ENCODE data around the gene TRMT1L.

The TRMT1L gene

GRCh38 chr1:185162491-185162890 is 5.7 kb upstream of the TRMT1L start:
- Histone ChIP-seq H3K4me3 (no peak overlapping the region), H3K27ac (no peak overlapping the region)
- no peak for DNase-seq (ENCODE audit: low spot score)
- no peak for TF ChIP-seq CTCF (IDR thresholded peaks at IDR 0.05)

DNA sequence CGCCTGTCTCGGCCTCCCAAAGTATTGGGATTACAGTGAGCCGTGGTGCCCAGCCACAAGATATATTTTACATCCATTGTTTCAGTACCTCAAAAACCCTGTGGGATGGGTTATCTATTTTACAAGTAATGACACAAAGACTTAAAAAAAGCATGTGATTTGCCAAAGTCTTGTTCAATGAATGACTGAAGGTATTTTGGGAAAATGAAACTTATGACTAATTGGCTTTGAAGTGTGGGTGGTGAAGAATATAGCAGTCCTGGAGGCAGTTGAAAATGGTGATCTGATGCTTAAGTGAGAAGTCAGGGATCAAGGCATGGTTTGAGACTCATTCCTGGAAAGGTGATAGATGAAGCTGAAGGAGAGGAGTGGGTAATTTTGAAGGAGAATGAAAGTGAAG is 3.2 kb upstream of the TRMT1L start:
- no peak for DNase-seq (ENCODE audit: low spot score)
- Histone ChIP-seq H3K4me3 (no peak overlapping the region), H3K27ac (no peak overlapping the region)
- no peak for TF ChIP-seq CTCF (IDR thresholded peaks at IDR 0.05)

- Histone ChIP-seq H3K27ac (no peak overlapping the region), H3K4me3 (peak overlapping the region; percentile 85)
- no peak for DNase-seq (ENCODE audit: low spot score)
- no peak for TF ChIP-seq CTCF (IDR thresholded peaks at IDR 0.05)
Observed at GRCh38 chr1:185158800-185159199, 2.0 kb upstream of the TRMT1L start.

- peak overlapping the region; percentile 85 for H3K4me3 ChIP-seq
- no peak for DNase-seq (ENCODE audit: low spot score)
- TF ChIP-seq CTCF (IDR thresholded peaks at IDR 0.05): no peak
- H3K27ac ChIP-seq: peak overlapping the region; percentile 96 to 98
Observed at GRCh38 chr1:185157599-185158412, 1.1 kb upstream of the TRMT1L start.

DNA sequence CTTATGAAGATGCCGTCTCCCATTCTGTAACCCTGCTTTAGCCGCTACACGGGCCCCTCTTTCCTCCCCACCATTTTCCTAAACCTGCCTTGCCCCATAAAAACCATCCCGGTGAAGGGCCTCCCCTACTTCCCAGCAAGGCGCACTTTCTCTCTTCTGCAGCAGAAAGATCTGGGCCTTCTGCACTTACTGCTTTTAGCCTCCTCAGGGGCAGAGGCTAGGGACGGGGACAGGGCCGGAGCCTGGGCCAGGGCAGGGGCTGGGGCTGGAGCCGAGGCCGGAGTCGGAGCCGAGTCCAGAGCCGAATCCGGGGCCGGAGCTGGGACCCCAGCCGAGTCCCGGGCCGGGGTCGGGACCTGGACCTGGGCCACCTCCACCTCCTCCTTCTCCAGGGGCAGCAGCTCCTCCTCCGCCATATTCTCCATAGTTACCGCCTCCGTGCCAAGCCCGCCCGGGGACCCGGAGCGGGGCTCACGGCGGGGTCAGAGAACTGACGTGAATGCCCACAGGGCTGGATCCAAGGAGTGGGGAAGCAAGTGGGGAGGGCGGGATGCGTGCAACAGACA is 382 bp downstream of the TRMT1L start:
- TF ChIP-seq CTCF (IDR thresholded peaks at IDR 0.05): no peak
- no peak for DNase-seq (ENCODE audit: low spot score)
- peak overlapping the region; percentile 96 to 98 for H3K27ac ChIP-seq
- H3K4me3 ChIP-seq: peak overlapping the region; percentile 85

DNA sequence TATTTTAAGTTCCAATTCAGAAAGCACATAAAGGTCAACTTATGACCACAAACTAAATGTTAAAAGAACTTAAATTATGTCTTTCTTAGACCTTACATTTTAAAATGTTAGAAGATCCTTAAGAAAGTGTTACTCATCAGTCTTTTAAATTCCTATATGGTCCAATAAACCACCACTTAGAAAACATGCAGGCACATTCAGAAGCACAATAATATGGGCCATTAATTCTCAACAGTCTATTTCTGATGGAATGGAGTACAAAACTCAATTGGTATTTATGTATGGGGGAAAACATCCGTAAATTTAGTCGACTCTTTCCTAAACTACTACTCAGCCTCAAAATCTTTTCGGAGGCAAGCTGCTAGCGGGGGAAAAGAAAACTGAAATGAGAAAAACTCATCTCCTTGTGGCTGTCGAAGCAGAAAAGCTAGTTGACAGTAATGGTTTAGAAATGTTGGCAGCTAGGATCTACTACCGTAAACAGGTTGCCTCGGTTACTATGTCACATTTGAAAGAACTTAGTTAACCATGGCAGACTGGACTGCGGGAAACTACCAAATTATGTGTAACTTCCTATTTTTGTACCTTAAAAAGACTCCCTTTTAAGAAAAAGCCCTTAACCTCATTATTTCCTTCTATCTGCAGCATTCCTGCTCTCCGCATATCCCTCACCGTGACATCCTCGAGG is 1.0 kb downstream of the TRMT1L start:
- no peak for DNase-seq (ENCODE audit: low spot score)
- TF ChIP-seq CTCF (IDR thresholded peaks at IDR 0.05): no peak
- Histone ChIP-seq H3K4me3 (peak overlapping the region; percentile 85), H3K27ac (peak overlapping the region; percentile 96 to 98)
